NCI-H1092 (cell line): ENCODE data around the gene AP2A2.

ENCODE experiments used
- DNase-seq: peaks from one replicate; lab custom pipeline; 2025; lab: John Stamatoyannopoulos, UW

Gene AP2A2

GRCh38 chr11:924406-925157 lies 1.1 kb upstream of the AP2A2 start:
- no peak for DNase-seq

GRCh38 chr11:925158-925495 lies 543 bp upstream of the AP2A2 start:
- DNase-seq: no peak

- no peak for DNase-seq
Observed at GRCh38 chr11:926341-926916, 759 bp downstream of the AP2A2 start.

GRCh38 chr11:927871-928270 lies 2.2 kb downstream of the AP2A2 start:
- no peak for DNase-seq

GRCh38 chr11:928786-929185 lies 3.1 kb downstream of the AP2A2 start:
- DNase-seq: no peak

- no peak for DNase-seq
Observed at GRCh38 chr11:929405-929804, 3.7 kb downstream of the AP2A2 start.

- no peak for DNase-seq
Observed at GRCh38 chr11:931385-931784, 5.7 kb downstream of the AP2A2 start.

GRCh38 chr11:932435-932834 lies 6.8 kb downstream of the AP2A2 start:
- DNase-seq: no peak

- DNase-seq: no peak
Observed at GRCh38 chr11:933142-933851, 7.6 kb downstream of the AP2A2 start.

GRCh38 chr11:933936-934335 lies 8.3 kb downstream of the AP2A2 start:
- DNase-seq: no peak

GRCh38 chr11:934527-934926 lies 8.9 kb downstream of the AP2A2 start:
- no peak for DNase-seq

- DNase-seq: no peak
Observed at GRCh38 chr11:936199-936598, 10.5 kb downstream of the AP2A2 start.

GRCh38 chr11:937841-938261 lies 12.2 kb downstream of the AP2A2 start:
- no peak for DNase-seq

GRCh38 chr11:940496-941135 lies 14.9 kb downstream of the AP2A2 start:
- DNase-seq: no peak

- DNase-seq: no peak
Observed at GRCh38 chr11:942823-943222, 17.2 kb downstream of the AP2A2 start.

- no peak for DNase-seq
Observed at GRCh38 chr11:944711-945470, 19.2 kb downstream of the AP2A2 start.

GRCh38 chr11:945986-946385 lies 20.3 kb downstream of the AP2A2 start:
- no peak for DNase-seq

GRCh38 chr11:947744-948143 lies 22.1 kb downstream of the AP2A2 start:
- no peak for DNase-seq

- no peak for DNase-seq
Observed at GRCh38 chr11:951507-951906, 25.8 kb downstream of the AP2A2 start.

GRCh38 chr11:952406-953385 lies 27.0 kb downstream of the AP2A2 start:
- DNase-seq: no peak

- no peak for DNase-seq
Observed at GRCh38 chr11:953512-953911, 27.8 kb downstream of the AP2A2 start.
